ACHN (cell line): Measurements from ENCODE around the gene LINGO1.

Experiments used
- DNase-seq: peaks from one replicate; pipeline ENCODE4 v3.0.0-alpha.2; 2015
- in situ Hi-C: cut with HindIII; loops from 2 replicates; pipeline ENCODE4 v1.10.0; 2017; ENCODE audit warnings: low sequenced_read_pairs, low pct_ligation_motif_present, low pct_unique_long_range_greater_than_20kb

The LINGO1 gene

GRCh38 chr15:77606142-77607034 is 26.3 kb downstream of the LINGO1 start:
- no peak for DNase-seq
- in situ Hi-C loops: no loop called here

GRCh38 chr15:77605547-77605946 is 27.2 kb downstream of the LINGO1 start:
- no peak for DNase-seq
- in situ Hi-C loops: no loop called here

GRCh38 chr15:77604973-77605372 is 27.7 kb downstream of the LINGO1 start:
- in situ Hi-C loops: no loop called here
- no peak for DNase-seq

GRCh38 chr15:77603611-77604336 is 28.9 kb downstream of the LINGO1 start:
- DNase-seq: no peak
- in situ Hi-C loops: no loop called here

- DNase-seq: no peak
- in situ Hi-C loops: no loop called here
Measured at GRCh38 chr15:77602800-77603199, 29.9 kb downstream of the LINGO1 start.

GRCh38 chr15:77599899-77600298 is 32.8 kb downstream of the LINGO1 start:
- peak; percentile 39 for DNase-seq
- in situ Hi-C loops: no loop called here

- in situ Hi-C loops: no loop called here
- no peak for DNase-seq
Measured at GRCh38 chr15:77599357-77599756, 33.4 kb downstream of the LINGO1 start.

GRCh38 chr15:77598644-77599043 is 34.1 kb downstream of the LINGO1 start:
- DNase-seq: no peak
- in situ Hi-C loops: no loop called here

GRCh38 chr15:77597804-77598453 is 34.8 kb downstream of the LINGO1 start:
- no peak for DNase-seq
- in situ Hi-C loops: no loop called here

- no peak for DNase-seq
Measured at GRCh38 chr15:77596821-77597803, 35.6 kb downstream of the LINGO1 start.

GRCh38 chr15:77595231-77595630 is 37.5 kb downstream of the LINGO1 start:
- in situ Hi-C loops: no loop called here

More at GRCh38 chr15:77596821-77597803, 35.6 kb downstream of the LINGO1 start:
- in situ Hi-C loops: no loop called here

GRCh38 chr15:77592758-77593157 is 40.0 kb downstream of the LINGO1 start:
- in situ Hi-C loops: no loop called here
- no peak for DNase-seq

More at GRCh38 chr15:77595231-77595630, 37.5 kb downstream of the LINGO1 start:
- no peak for DNase-seq

- DNase-seq: no peak
- in situ Hi-C loops: no loop called here
Measured at GRCh38 chr15:77591968-77592613, 40.6 kb downstream of the LINGO1 start.

GRCh38 chr15:77589839-77590238 is 42.9 kb downstream of the LINGO1 start:
- in situ Hi-C loops: no loop called here
- no peak for DNase-seq

GRCh38 chr15:77588126-77588525 is 44.6 kb downstream of the LINGO1 start:
- DNase-seq: no peak
- in situ Hi-C loops: no loop called here

- DNase-seq: no peak
- in situ Hi-C loops: no loop called here
Measured at GRCh38 chr15:77584691-77585090, 48.0 kb downstream of the LINGO1 start.

GRCh38 chr15:77584201-77584600 is 48.5 kb downstream of the LINGO1 start:
- in situ Hi-C loops: no loop called here
- no peak for DNase-seq

GRCh38 chr15:77582763-77583162 is 49.9 kb downstream of the LINGO1 start:
- in situ Hi-C loops: no loop called here
- no peak for DNase-seq
